Calu3 (cell line): Measurements from ENCODE around the gene CDH22. TPM values are rescaled to one million over a fixed set of nuclear protein-coding genes. Genes with fewer than 3 reads are reported as not detected.

Experiments used
- BruUV-seq: library from RNA; stranded (reverse); fragments of 400-500 nt; replicated peaks from 2 replicates; lab custom pipeline; 2021; lab: Mats Ljungman, UMichigan
- CTCF ChIA-PET: fragments of 300-600 bp; sonication (Branson Sonifier 250); formaldehyde crosslinking; loops from one replicate; lab custom pipeline; 2022; ENCODE audit warnings: antibody characterized with exemption; lab: Charles Lee
- DNase-seq: peaks from one replicate; pipeline ENCODE4 v3.0.0; 2022
- H3K27ac Mint-ChIP-seq: one replicate; pipeline ENCODE4 v1.8.0; 2022; ENCODE audit warnings: mixed read lengths; ENCODE audit not compliant: unreplicated experiment
- H3K27me3 Mint-ChIP-seq: one replicate; pipeline ENCODE4 v1.8.0; 2022; ENCODE audit warnings: mixed read lengths; ENCODE audit not compliant: unreplicated experiment
- H3K36me3 Mint-ChIP-seq: one replicate; pipeline ENCODE4 v1.8.0; 2022; ENCODE audit warnings: mild to moderate bottlenecking, moderate library complexity, mixed read lengths; ENCODE audit not compliant: insufficient read depth, unreplicated experiment
- H3K4me1 Mint-ChIP-seq: one replicate; pipeline ENCODE4 v1.8.0; 2022; ENCODE audit warnings: mild to moderate bottlenecking, low read depth, mixed read lengths; ENCODE audit not compliant: unreplicated experiment
- H3K4me3 Mint-ChIP-seq: one replicate; pipeline ENCODE4 v1.8.0; 2022; ENCODE audit warnings: mild to moderate bottlenecking, low read depth, moderate library complexity, mixed read lengths; ENCODE audit not compliant: unreplicated experiment
- H3K9me3 Mint-ChIP-seq: one replicate; pipeline ENCODE4 v1.8.0; 2022; ENCODE audit warnings: low read depth, mixed read lengths; ENCODE audit not compliant: unreplicated experiment
- intact Hi-C: fragments of 100-400 bp; cut with micrococcal nuclease; formaldehyde crosslinking; loops from one replicate; pipeline ENCODE4 v1.10.0; 2022; ENCODE audit not compliant: unreplicated experiment
- total RNA-seq: library from RNA; stranded (reverse); gene quantifications from 2 replicates; pipeline ENCODE4 v1.2.3, GENCODE V29; 2022
- TF ChIP-seq, protein P1 (sequence below): fragments of 200-600 bp; IDR thresholded peaks from one replicate; pipeline ENCODE4 v1.8.0; 2022; ENCODE audit warnings: antibody characterized with exemption; ENCODE audit not compliant: unreplicated experiment

Gene CDH22
- total RNA-seq, 1 experiment from 2014 or later: not detected

DNA sequence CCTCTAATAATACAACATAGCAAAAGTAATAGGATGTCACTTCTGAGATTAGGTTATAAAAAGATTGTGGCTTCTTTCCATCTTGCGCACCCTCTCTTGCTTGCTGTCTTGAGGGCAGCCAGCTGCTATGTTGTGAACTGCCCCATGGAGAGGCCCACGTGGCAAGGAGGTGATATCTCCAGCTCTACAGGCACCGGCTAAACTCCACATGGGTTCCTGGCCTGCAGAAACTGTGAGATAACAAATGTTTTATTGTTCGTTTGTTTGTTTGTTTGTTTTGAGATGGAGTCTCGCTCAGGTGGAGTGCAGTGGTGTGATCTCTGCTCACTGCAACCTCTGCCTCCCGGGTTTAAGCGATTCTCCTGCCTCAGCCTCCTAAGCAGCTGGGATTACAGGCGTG lies 152.2 kb downstream of the CDH22 start:
- no peak overlapping the region for H3K27ac Mint-ChIP-seq
- H3K4me3 Mint-ChIP-seq: no peak overlapping the region
- no TSS peak for BruUV-seq
- intact Hi-C loops: no loop called here
- CTCF ChIA-PET: interaction anchor here (0.5 to 0.6 kb wide), 2 partner anchors 291 to 820 kb away, joined by 3 to 6 read pairs; no protein-coding TSS in a partner anchor
- no peak for DNase-seq
- H3K27me3 Mint-ChIP-seq: peaks cover 78% of the 10 kb centered on the region
- TF ChIP-seq, protein P1, sequence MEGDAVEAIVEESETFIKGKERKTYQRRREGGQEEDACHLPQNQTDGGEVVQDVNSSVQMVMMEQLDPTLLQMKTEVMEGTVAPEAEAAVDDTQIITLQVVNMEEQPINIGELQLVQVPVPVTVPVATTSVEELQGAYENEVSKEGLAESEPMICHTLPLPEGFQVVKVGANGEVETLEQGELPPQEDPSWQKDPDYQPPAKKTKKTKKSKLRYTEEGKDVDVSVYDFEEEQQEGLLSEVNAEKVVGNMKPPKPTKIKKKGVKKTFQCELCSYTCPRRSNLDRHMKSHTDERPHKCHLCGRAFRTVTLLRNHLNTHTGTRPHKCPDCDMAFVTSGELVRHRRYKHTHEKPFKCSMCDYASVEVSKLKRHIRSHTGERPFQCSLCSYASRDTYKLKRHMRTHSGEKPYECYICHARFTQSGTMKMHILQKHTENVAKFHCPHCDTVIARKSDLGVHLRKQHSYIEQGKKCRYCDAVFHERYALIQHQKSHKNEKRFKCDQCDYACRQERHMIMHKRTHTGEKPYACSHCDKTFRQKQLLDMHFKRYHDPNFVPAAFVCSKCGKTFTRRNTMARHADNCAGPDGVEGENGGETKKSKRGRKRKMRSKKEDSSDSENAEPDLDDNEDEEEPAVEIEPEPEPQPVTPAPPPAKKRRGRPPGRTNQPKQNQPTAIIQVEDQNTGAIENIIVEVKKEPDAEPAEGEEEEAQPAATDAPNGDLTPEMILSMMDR: no peak
- no peaks in the 10 kb centered on the region for H3K9me3 Mint-ChIP-seq
- H3K36me3 Mint-ChIP-seq: no peaks in the 10 kb centered on the region
- H3K4me1 Mint-ChIP-seq: no peaks in the 10 kb centered on the region

DNA sequence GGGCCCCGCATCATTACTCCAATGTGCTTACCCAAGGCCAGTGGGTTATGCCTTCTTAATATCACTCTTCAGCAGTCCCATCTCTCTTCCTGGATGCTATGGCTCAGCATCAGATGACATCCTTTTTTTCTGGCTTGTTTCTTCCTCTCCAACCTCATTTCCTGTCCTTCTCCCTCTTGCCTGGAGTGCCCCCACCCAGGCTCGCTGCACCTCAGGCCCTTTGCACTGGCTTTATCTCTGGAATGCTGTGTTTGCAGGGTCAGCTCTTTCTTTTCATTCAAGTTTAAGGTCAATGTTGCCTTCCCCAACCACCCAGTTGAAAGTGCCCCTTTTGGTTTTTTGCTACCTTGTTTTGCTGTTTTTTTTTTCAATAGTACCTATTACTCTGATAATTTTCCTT lies 153.5 kb downstream of the CDH22 start:
- no peak overlapping the region for H3K4me3 Mint-ChIP-seq
- H3K27ac Mint-ChIP-seq: no peak overlapping the region
- peaks cover 78% of the 10 kb centered on the region for H3K27me3 Mint-ChIP-seq
- no peaks in the 10 kb centered on the region for H3K9me3 Mint-ChIP-seq
- DNase-seq: no peak
- BruUV-seq: no TSS peak
- TF ChIP-seq, protein P1: no peak
- H3K36me3 Mint-ChIP-seq: no peaks in the 10 kb centered on the region
- H3K4me1 Mint-ChIP-seq: no peaks in the 10 kb centered on the region
- CTCF ChIA-PET: no interaction called here
- intact Hi-C loops: no loop called here

DNA sequence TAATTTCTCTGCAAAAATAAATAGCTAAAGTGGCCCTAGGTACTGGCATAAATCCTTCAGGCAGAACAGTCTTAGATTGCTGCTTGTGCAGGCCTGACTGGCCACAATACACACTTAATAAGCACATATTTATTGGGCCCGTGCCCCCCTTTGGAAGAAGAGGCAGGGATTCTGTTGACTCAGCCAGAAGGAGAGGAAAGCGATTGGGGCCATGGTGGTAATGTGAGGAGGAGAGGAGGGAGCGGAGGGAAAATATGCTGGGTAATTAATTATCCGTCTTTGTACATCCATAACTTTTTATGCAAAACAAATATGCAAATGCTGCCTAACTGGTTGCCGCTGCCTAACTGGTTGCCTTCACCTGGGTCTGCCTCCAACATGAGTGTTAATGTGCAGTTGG lies 154.0 kb downstream of the CDH22 start:
- no peaks in the 10 kb centered on the region for H3K9me3 Mint-ChIP-seq
- CTCF ChIA-PET: interaction anchor here (0.9 kb wide), 1 partner anchor 21 kb away, joined by 3 read pairs; no protein-coding TSS in a partner anchor
- BruUV-seq: no TSS peak
- TF ChIP-seq, protein P1: no peak
- no peak overlapping the region for H3K4me3 Mint-ChIP-seq
- peaks cover 78% of the 10 kb centered on the region for H3K27me3 Mint-ChIP-seq
- no peaks in the 10 kb centered on the region for H3K36me3 Mint-ChIP-seq
- no peak overlapping the region for H3K27ac Mint-ChIP-seq
- no peaks in the 10 kb centered on the region for H3K4me1 Mint-ChIP-seq
- intact Hi-C loops: no loop called here
- no peak for DNase-seq

DNA sequence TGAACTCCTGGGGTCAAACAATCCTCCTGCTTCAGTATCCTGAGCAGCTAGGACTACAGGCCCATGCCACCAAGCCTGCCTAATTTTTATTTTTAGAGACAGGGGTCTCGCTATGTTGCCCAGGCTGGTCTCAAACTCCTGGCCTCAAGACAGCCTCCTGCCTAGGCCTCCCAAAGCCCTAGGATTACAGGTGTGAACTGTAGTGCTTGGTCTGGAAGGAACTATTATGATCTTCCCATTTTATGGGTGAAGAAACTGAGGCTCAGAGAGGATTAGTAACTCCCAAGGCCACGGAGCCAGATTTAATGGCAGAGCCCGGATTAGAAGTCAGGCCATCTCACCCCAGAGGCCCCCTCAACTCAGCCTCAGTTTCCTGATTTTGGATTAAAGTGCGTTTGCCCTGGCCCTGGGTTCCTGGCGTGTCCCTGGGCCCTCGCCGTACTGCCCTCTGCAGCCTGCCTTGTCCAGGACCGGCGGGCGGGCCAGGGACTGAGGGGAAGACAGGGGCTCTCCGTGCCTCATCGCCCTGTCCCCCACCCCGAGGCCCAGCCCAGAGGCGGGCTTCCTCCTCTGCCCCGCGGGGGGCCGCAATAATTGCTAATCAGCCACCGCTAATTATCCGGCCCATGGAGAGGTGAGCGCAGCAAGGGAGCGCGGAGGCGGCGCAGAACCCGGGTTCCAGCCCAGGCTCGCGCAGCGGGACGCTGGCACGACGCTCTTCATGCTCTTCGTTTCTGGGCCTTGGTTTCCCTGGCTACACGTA lies 155.3 kb downstream of the CDH22 start:
- CTCF ChIA-PET: interaction anchor here (0.9 kb wide), 1 partner anchor 20 kb away, joined by 3 read pairs; no protein-coding TSS in a partner anchor
- H3K36me3 Mint-ChIP-seq: no peaks in the 10 kb centered on the region
- no peak overlapping the region for H3K27ac Mint-ChIP-seq
- intact Hi-C loops: no loop called here
- H3K27me3 Mint-ChIP-seq: peaks cover 78% of the 10 kb centered on the region
- TF ChIP-seq, protein P1: no peak
- no peaks in the 10 kb centered on the region for H3K9me3 Mint-ChIP-seq
- DNase-seq: no peak
- no TSS peak for BruUV-seq
- H3K4me3 Mint-ChIP-seq: no peak overlapping the region
- H3K4me1 Mint-ChIP-seq: no peaks in the 10 kb centered on the region
